GM12891 (cell line): ENCODE measurements around the gene SHANK2.

ENCODE experiments used
- POLR2A ChIP-seq: IDR thresholded peaks from 2 replicates; pipeline ENCODE4 v1.6.1; 2011; ENCODE audit warnings: low read depth, low read length, control low read depth
- POU2F2 ChIP-seq: IDR thresholded peaks from 2 replicates; pipeline ENCODE4 v1.6.1; 2011; ENCODE audit warnings: low read depth, mild to moderate bottlenecking, control low read depth, low read length, moderate library complexity

GRCh38 chr11:71240061-71240690 lies 12.2 kb downstream of the SHANK2 start:
- TF ChIP-seq POU2F2 (no peak), POLR2A (no peak)
